RWPE2 (cell line): ENCODE data around the gene VDR.
"Not testable (repeated sequence)": the region's sequence is repeated elsewhere in the genome, so short reads cannot be mapped to it uniquely, and the experiment has no call there.

Experiments used
- ATAC-seq: fragments of 200-7000 bp; cut with Tn5 transposase; 3 replicates; pipeline ENCODE4 v1.9.1; 2021; ENCODE audit warnings: low read depth
- DNase-seq: peaks from one replicate; pipeline ENCODE4 v3.0.0-alpha.2; 2020; ENCODE audit warnings: low spot score
- H3K27ac ChIP-seq: fragments of 450-650 bp; 2 replicates; pipeline ENCODE4 v1.5.1; 2017; ENCODE audit warnings: mild to moderate bottlenecking; ENCODE audit not compliant: poor library complexity, severe bottlenecking
- H3K27me3 ChIP-seq: fragments of 250-450 bp; sonication (Bioruptor Pico); 2 replicates; pipeline ENCODE4 v1.5.1; 2021; ENCODE audit warnings: mild to moderate bottlenecking, moderate library complexity; ENCODE audit not compliant: insufficient read depth, poor library complexity, severe bottlenecking
- H3K36me3 ChIP-seq: fragments of 250-450 bp; sonication (Bioruptor Pico); 2 replicates; pipeline ENCODE4 v1.5.1; 2020; ENCODE audit warnings: low read depth, mild to moderate bottlenecking, moderate library complexity
- H3K4me1 ChIP-seq: fragments of 250-450 bp; sonication (Bioruptor Pico); 2 replicates; pipeline ENCODE4 v1.5.1; 2021; ENCODE audit warnings: mild to moderate bottlenecking, moderate library complexity; ENCODE audit not compliant: insufficient read depth, poor library complexity, severe bottlenecking
- H3K4me3 ChIP-seq: fragments of 250-450 bp; sonication (Bioruptor Pico); 2 replicates; pipeline ENCODE4 v1.5.1; 2021; ENCODE audit warnings: mild to moderate bottlenecking, moderate library complexity; ENCODE audit not compliant: severe bottlenecking
- H3K9me3 ChIP-seq: fragments of 250-450 bp; sonication (Bioruptor Pico); 2 replicates; pipeline ENCODE4 v1.5.1; 2021; ENCODE audit warnings: mild to moderate bottlenecking, moderate library complexity; ENCODE audit not compliant: severe bottlenecking
- CTCF ChIP-seq: fragments of 450-650 bp; IDR thresholded peaks from one replicate; pipeline ENCODE4 v1.5.1; 2017; ENCODE audit warnings: mild to moderate bottlenecking, moderate library complexity; ENCODE audit not compliant: poor library complexity, severe bottlenecking

VDR gene

DNA sequence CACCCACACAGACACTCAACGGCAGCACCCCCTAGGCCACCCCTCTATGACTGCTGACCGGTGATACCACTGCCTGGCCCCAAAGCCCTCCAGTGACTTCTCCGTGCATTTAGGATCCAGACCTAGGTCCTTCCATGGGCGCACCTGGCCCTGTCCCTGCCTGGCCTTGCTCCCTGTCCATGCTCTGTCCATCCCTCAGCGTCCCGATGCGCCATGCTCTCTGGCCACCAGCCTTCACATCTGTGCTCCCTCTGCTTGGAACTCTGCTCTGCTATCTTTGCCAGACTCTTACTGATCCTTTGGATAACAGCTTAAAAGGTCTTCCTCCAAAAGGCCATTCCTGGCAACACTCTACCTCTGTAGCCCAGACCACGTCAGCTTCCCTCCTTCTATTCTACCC lies 59.7 kb downstream of the VDR start:
- H3K4me3 ChIP-seq, result no peak overlapping the region
- peaks cover 22% of the 10 kb centered on the region for H3K36me3 ChIP-seq
- no peak overlapping the region for H3K27ac ChIP-seq
- TF ChIP-seq CTCF, result no peak
- H3K4me1 ChIP-seq, result peaks cover 6% of the 10 kb centered on the region
- DNase-seq (no peak), ATAC-seq (no peak)
- H3K9me3 ChIP-seq, result no peaks in the 10 kb centered on the region
- no peaks in the 10 kb centered on the region for H3K27me3 ChIP-seq

DNA sequence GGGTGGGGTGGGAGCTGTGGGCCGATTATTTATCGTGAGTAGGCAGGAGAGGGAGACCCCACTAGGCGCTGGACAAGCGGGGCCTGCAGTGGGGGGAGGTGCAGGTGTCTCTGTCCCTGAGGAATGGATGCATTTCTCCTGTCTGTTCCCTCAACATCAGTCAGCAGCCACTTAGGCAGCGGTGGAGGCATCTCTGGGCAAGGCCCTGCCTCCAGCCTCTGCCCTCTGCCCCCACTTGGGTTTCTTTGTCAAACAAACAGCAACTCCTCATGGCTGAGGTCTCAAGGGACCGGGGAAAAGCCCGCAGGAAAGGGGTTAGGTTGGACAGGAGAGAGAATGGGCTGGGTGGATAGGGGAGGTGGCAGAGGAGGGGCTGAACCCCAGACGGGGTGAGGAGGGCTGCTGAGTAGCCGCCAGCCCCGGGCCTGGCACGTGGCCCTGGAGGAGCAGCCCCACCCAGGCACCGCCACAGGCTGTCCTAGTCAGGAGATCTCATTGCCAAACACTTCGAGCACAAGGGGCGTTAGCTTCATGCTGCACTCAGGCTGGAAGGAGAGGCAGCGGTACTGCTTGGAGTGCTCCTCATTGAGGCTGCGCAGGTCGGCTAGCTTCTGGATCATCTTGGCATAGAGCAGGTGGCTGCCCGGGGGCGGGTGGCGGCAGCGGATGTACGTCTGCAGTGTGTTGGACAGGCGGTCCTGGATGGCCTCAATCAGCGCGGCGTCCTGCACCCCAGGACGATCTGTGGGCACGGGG lies 60.4 kb downstream of the VDR start:
- peaks cover 6% of the 10 kb centered on the region for H3K4me1 ChIP-seq
- no peak overlapping the region for H3K4me3 ChIP-seq
- H3K27ac ChIP-seq, result no peak overlapping the region
- H3K36me3 ChIP-seq, result peaks cover 19% of the 10 kb centered on the region
- ATAC-seq (no peak), DNase-seq (no peak)
- H3K9me3 ChIP-seq, result no peaks in the 10 kb centered on the region
- TF ChIP-seq CTCF, result no peak
- no peaks in the 10 kb centered on the region for H3K27me3 ChIP-seq

DNA sequence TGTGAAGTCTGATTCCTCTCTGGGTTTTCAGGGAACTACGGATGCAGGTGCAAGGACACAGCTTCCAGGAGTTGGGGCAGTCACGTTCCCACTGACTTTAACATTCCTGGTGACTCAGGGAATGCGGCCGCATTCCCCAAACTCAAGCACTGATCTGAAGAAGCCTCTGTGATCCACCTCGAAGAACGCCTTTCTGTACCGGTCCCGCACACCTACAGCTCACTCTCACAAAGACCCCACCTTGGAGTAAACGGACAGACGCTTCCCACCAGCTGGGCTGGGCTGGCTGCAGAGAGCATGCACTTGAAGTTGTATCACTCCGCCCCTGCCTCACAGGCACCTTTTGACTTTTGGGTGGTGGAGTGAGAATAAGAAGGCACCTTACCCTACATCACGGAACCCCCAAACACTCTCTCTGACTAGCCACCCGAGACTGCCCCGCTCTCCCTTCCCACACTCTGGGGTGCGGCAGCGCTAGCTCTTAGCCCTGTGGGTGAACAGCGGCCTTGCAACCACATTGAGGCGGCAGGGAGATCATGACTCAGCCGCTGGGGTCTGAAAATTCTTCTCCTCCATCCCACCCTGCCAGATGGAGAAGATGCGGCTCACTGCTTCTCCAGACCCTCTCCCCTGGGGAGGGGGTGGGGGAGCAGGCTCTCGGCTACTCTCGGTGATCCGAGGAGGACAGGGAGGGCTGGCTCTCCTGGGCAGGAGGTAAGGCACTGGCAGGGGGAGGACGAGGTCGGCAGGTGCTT lies 61.4 kb downstream of the VDR start:
- Histone ChIP-seq H3K4me3 (no peak overlapping the region), H3K4me1 (no peaks in the 10 kb centered on the region), H3K27me3 (no peaks in the 10 kb centered on the region), H3K36me3 (peaks cover 16% of the 10 kb centered on the region), H3K9me3 (no peaks in the 10 kb centered on the region), H3K27ac (no peak overlapping the region)
- TF ChIP-seq CTCF, result no peak
- no peak for DNase-seq
- ATAC-seq, result no peak

DNA sequence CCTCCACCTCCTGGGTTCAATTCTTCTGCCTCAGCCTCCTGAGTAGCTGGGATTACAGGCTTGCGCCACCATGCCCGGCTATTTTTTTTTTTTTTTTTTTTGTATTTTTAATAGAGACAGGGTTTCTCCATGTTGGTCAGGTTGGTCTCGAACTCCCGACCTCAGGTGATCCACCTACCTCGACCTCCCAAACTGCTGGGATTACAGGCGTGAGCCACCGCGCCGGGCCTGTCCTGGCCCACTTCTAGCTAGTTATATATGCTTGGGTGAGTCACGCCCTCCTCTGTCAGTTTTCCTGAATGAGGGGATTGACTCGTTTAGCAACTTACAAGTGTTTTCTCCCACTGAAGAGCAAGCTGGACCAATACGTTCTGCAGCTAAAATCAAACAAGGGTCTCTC lies 62.3 kb downstream of the VDR start:
- not testable (repeated sequence) for H3K27me3 ChIP-seq, ATAC-seq, H3K4me1 ChIP-seq, DNase-seq, H3K4me3 ChIP-seq, H3K9me3 ChIP-seq, H3K27ac ChIP-seq
- H3K36me3 ChIP-seq, result peaks cover 16% of the 10 kb centered on the region

- Histone ChIP-seq H3K36me3 (peaks cover 16% of the 10 kb centered on the region), H3K4me1 (no peaks in the 10 kb centered on the region), H3K27ac (no peak overlapping the region), H3K4me3 (no peak overlapping the region), H3K9me3 (no peaks in the 10 kb centered on the region), H3K27me3 (no peaks in the 10 kb centered on the region)
- no peak for DNase-seq
- no peak for ATAC-seq
- no peak for TF ChIP-seq CTCF
Observed at GRCh38 chr12:47841910-47842309, 62.9 kb downstream of the VDR start.
